ENCODE measurements around the gene ATG7. TPM values are rescaled to one million over a fixed set of nuclear protein-coding genes. Genes with fewer than 3 reads are reported as not detected.
"Not testable (repeated sequence)": the region's sequence is repeated elsewhere in the genome, so short reads cannot be mapped to it uniquely, and the experiment has no call there.

ATG7 gene
- total RNA-seq, 2 donors from 2014 or later: 23.5 to 36.6 TPM

DNA sequence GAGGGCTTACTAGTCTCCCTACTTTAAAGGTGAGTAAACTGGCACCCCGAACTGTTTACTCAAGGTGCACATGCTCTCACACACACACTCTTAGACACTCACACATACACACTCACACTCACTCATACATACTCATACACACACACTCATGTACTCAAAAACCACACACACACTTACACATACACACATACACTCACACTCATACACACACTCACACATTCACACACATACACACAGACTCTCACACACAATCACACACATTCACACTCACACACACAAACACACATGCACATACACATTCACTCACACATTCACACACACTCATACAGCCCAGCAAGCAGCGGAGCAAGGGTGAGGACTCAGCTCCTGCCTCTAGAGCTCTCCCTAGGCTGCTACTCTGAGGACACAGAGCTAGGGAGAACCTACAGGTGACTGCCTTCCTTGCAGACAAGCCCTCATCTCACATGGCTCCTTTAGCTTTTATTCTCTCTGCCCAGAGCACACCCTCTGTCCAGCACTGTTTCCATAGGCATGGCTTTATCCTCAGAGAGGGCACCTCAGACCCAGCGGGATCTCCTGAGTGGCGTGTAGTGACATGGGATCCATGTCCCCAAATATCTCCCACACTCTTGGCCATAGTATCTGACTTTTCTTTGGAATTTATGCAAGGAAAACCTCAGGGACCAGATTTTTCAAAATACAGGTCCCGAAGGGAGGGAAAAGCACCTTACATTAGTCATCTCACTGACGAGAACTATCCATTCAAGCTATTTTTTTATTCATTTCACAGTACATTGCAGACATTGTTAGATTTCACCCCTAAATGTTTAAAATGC is 26.2 kb upstream of the ATG7 start:
- no peak for ATAC-seq
- Mint-ChIP-seq H3K9me3 (no peaks in the 10 kb centered on the region), H3K36me3 (no peaks in the 10 kb centered on the region), H3K27ac (no peak overlapping the region)
- DNase-seq (ENCODE audit: low spot score in 2 of 2): no peak

GRCh38 chr3:11246663-11246970 is 25.6 kb upstream of the ATG7 start:
- no peaks in the 10 kb centered on the region for H3K36me3 Mint-ChIP-seq
- ATAC-seq (no peak), DNase-seq (ENCODE audit: low spot score in 2 of 2) (no peak)
- no peak overlapping the region for H3K27ac Mint-ChIP-seq
- H3K9me3 Mint-ChIP-seq: no peaks in the 10 kb centered on the region

DNA sequence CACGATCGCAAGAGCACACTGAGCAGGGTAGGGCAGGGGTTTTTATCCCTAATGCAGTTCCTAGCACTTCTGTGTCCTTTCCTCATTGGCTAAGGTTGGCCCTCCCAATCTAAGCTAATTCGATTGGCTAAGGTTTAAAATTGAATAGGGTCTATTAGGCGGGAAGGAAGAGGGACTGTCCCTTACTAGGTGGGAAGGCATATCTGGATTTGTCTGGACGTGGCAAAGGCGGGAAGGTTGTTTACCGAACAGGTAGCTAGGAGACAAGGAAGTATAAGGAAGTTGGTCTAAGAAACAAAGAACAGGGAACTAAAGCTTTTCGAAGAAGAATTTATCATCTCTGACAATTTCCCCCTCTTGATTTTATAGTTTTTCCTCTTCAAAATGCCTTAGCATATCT is 24.8 kb upstream of the ATG7 start:
- H3K9me3 Mint-ChIP-seq: no peaks in the 10 kb centered on the region
- ATAC-seq (no peak), DNase-seq (ENCODE audit: low spot score in 2 of 2) (no peak)
- no peaks in the 10 kb centered on the region for H3K36me3 Mint-ChIP-seq
- H3K27ac Mint-ChIP-seq: no peak overlapping the region

DNA sequence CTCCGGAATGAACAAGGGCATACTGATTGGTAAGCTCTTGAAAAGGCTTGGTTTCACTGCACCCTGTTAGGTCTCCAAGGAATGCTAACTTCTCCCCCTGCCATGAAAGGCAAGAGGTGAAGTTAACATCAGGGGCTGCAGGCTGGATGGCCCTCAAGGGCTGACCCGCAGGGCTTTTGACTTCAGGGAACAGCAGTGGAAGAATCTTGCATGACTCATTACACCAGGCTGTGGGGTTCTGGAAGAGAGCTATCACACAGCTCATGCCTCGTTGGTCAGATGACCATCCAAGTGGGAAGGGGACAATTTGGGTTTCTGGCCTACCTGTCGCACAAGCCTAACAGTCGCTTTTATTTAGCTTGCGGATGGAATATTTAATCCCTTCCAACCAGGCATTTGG is 23.6 kb upstream of the ATG7 start:
- no peak for ATAC-seq
- Mint-ChIP-seq H3K36me3 (peaks cover 2 to 7% of the 10 kb centered on the region in 2 donors), H3K9me3 (peaks cover 0 to 2% of the 10 kb centered on the region in 2 donors), H3K27ac (no peak overlapping the region)
- DNase-seq (ENCODE audit: low spot score in 2 of 2): no peak

- DNase-seq (ENCODE audit: low spot score in 2 of 2): no peak
- Mint-ChIP-seq H3K27ac (peak overlapping the region; percentile 27 to 80), H3K36me3 (peaks cover 6 to 20% of the 10 kb centered on the region in 2 donors), H3K9me3 (peaks cover 0 to 12% of the 10 kb centered on the region in 2 donors)
- ATAC-seq: peak; percentile 30 to 82
These were observed 21.0 kb upstream of the ATG7 start for GRCh38 chr3:11250902-11251806.

GRCh38 chr3:11251807-11252176 is 20.4 kb upstream of the ATG7 start:
- peak overlapping the region; percentile 27 to 80 for H3K27ac Mint-ChIP-seq
- no peak for DNase-seq (ENCODE audit: low spot score in 2 of 2)
- ATAC-seq: no peak
- H3K36me3 Mint-ChIP-seq: peaks cover 6 to 20% of the 10 kb centered on the region in 2 donors
- H3K9me3 Mint-ChIP-seq: peaks cover 0 to 12% of the 10 kb centered on the region in 2 donors

DNA sequence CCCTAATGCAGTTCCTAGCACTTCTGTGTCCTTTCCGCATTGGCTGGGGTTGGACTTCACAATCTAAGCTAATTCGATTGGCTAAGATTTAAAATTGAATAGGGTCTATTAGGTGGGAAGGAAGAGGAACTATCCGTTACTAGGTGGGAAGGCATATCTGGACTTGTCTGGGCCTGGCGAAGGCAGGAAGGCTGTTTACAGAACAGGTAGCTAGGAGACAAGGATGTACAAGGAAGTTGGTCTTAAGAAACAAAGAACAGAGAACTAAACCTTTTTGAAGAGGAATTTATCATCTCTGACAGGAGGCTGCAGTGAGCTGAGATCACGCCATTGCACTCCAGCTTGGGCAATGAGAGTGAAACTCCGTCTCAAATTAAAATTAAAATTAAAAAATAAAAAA is 17.3 kb upstream of the ATG7 start:
- DNase-seq (ENCODE audit: low spot score in 2 of 2): no peak
- no peak for ATAC-seq
- Mint-ChIP-seq H3K27ac (no peak overlapping the region), H3K9me3 (peaks cover 0 to 12% of the 10 kb centered on the region in 2 donors), H3K36me3 (peaks cover 6 to 27% of the 10 kb centered on the region in 2 donors)

DNA sequence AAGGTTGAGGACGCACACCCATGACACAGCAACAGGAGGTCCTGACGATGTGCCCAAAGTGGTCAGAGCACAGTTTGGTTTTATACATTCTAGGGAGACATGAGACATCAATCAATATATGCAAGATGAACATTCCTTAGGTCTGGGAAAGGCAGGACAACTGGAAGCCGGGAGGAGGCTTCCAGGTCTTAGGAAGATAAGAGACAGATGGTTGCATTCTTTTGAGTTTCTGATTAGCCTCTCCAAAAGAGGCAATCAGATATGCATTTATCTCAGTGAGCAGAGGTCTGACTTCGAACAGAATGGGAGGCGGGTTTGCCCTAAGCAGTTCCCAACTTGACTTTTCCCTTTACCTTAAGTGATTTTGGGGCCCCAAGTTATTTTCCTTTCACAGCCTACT is 16.7 kb upstream of the ATG7 start:
- DNase-seq (ENCODE audit: low spot score in 2 of 2); H3K27ac Mint-ChIP-seq; ATAC-seq: not testable (repeated sequence)
- peaks cover 6 to 27% of the 10 kb centered on the region in 2 donors for H3K36me3 Mint-ChIP-seq
- H3K9me3 Mint-ChIP-seq: peaks cover 0 to 12% of the 10 kb centered on the region in 2 donors

DNA sequence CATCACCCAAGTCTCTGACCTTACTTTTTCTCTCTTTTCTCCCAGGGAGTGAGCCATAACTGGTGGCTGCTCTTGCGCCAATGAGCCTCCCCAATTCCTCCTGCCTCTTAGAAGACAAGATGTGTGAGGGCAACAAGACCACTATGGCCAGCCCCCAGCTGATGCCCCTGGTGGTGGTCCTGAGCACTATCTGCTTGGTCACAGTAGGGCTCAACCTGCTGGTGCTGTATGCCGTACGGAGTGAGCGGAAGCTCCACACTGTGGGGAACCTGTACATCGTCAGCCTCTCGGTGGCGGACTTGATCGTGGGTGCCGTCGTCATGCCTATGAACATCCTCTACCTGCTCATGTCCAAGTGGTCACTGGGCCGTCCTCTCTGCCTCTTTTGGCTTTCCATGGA is 13.2 kb upstream of the ATG7 start:
- ATAC-seq (no peak), DNase-seq (ENCODE audit: low spot score in 2 of 2) (no peak)
- Mint-ChIP-seq H3K36me3 (peaks cover under 1 to 17% of the 10 kb centered on the region in 2 donors), H3K9me3 (peaks cover 0 to 7% of the 10 kb centered on the region in 2 donors), H3K27ac (no peak overlapping the region)

DNA sequence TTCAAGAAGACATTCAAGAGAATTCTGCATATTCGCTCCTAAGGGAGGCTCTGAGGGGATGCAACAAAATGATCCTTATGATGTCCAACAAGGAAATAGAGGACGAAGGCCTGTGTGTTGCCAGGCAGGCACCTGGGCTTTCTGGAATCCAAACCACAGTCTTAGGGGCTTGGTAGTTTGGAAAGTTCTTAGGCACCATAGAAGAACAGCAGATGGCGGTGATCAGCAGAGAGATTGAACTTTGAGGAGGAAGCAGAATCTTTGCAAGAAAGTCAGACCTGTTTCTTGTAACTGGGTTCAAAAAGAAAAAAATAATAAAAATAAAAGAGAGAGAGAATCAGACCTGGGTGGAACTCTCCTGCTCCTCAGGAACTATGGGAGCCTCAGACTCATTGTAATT is 11.7 kb upstream of the ATG7 start:
- Mint-ChIP-seq H3K27ac (no peak overlapping the region), H3K9me3 (peaks cover 0 to 5% of the 10 kb centered on the region in 2 donors), H3K36me3 (peaks cover 0 to 8% of the 10 kb centered on the region in 2 donors)
- no peak for DNase-seq (ENCODE audit: low spot score in 2 of 2)
- ATAC-seq: no peak

DNA sequence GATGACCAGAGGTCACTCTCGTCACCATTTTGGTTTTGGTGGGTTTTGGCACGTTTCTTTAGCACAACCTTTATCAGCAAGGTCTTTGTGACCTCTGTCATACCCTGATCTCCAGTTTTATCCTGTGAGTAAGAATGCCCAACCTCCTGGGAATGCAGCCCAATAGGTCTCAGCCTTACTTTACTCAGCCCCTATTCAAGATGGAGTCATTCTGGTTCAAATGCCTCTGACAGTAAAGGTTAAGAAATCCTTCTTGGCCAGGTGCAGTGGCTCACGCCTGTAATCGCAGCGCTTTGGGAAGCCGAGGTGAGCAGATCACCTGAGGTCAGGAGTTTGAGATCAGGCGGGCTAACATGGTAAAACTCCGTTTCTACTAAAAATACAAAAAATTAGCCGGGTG is 3.2 kb upstream of the ATG7 start:
- ATAC-seq (no peak), DNase-seq (ENCODE audit: low spot score in 2 of 2) (no peak)
- Mint-ChIP-seq H3K36me3 (peaks cover 10 to 19% of the 10 kb centered on the region in 2 donors), H3K27ac (no peak overlapping the region), H3K9me3 (no peaks in the 10 kb centered on the region)

GRCh38 chr3:11272906-11273574 is 843 bp downstream of the ATG7 start:
- peaks cover 39 to 45% of the 10 kb centered on the region in 2 donors for H3K36me3 Mint-ChIP-seq
- peak overlapping the region; percentile 97 to 98 for H3K27ac Mint-ChIP-seq
- peaks cover 7 to 8% of the 10 kb centered on the region in 2 donors for H3K9me3 Mint-ChIP-seq
- no peak for ATAC-seq
- no peak for DNase-seq (ENCODE audit: low spot score in 2 of 2)

DNA sequence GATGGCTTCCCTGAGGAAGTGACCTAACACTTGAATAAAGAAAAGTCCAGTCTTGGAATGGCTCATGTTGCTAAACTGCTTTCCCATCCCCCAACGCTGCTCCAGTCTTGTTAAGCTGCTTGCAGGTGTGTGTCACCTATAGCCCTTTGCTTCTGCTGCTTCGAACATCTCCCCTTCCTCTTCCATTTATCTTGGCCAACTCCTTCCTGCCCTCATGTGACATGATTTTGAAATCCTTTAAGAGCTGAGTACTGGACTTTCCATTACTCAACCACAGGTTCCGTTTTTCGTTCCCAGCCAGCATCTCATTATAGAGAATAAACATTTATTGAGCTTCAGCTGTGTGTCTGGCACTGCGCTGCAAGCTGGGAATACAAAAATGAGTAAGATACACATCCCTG is 1.7 kb downstream of the ATG7 start:
- H3K36me3 Mint-ChIP-seq: peaks cover 39 to 45% of the 10 kb centered on the region in 2 donors
- H3K9me3 Mint-ChIP-seq: peaks cover 7 to 8% of the 10 kb centered on the region in 2 donors
- ATAC-seq: no peak
- no peak for DNase-seq (ENCODE audit: low spot score in 2 of 2)
- peak overlapping the region in 1 of 2 donors; percentile 98 for H3K27ac Mint-ChIP-seq

DNA sequence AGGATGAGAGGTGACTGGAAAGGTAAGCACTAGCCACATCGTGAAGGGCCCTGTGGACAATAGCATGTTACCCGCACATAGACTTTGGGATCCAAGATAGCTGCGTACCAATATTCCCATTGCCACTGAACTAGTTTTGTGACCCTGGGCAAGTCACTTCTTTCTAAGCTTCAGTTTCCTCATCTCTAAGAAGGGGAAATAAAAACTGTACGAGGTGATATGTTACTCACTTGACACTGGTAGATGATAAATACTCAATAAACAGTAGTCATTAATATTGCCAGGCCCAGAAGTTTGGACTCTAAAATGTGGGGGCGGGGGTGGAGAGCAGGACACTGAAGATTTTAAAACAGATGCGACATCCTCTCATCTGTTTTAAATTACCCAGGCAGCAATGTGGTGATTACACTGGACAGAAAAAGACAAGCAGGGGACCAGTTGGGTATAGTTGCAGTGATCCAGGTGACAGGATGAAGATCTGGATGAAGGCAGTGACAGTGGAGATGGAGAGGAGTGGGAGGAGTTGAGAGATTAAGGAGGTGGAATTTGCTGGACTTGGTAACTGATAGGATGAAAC is 2.5 kb downstream of the ATG7 start:
- peaks cover 40 to 45% of the 10 kb centered on the region in 2 donors for H3K36me3 Mint-ChIP-seq
- ATAC-seq (no peak), DNase-seq (ENCODE audit: low spot score in 2 of 2) (no peak)
- peak overlapping the region; percentile 9 to 98 for H3K27ac Mint-ChIP-seq
- H3K9me3 Mint-ChIP-seq: peaks cover 7 to 8% of the 10 kb centered on the region in 2 donors

- peaks cover 7 to 8% of the 10 kb centered on the region in 2 donors for H3K9me3 Mint-ChIP-seq
- ATAC-seq (no peak), DNase-seq (ENCODE audit: low spot score in 2 of 2) (no peak)
- H3K36me3 Mint-ChIP-seq: peaks cover 43 to 45% of the 10 kb centered on the region in 2 donors
- H3K27ac Mint-ChIP-seq: no peak overlapping the region
These were observed 3.7 kb downstream of the ATG7 start for GRCh38 chr3:11275926-11276325.

DNA sequence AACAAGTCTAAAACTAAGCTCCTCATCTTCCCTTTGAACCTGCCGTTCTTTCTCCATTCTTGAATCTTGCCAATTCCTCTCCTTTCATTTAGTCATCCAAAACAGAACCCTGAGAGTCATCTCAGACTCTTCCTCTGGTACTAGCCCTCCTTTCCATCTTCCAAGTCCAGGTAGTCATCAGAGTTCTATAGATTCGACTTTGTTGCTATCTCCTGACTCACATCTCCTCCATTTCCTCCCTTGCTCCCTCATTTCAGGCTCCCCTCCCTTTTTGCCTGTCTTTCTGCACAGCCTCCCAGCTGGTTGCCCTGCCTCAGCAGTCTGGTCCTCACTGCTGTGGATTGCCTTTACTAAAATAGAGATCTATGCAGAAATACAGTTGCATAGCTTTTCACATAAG is 4.7 kb downstream of the ATG7 start:
- DNase-seq (ENCODE audit: low spot score in 2 of 2): no peak
- no peak for ATAC-seq
- H3K27ac Mint-ChIP-seq: peak overlapping the region in 1 of 2 donors; percentile 7
- H3K36me3 Mint-ChIP-seq: peaks cover 43 to 46% of the 10 kb centered on the region in 2 donors
- H3K9me3 Mint-ChIP-seq: peaks cover 7 to 8% of the 10 kb centered on the region in 2 donors
